Activated T-cell treated with anti-CD3 and anti-CD28 coated beads for 48 hours (primary cell): ENCODE data around the gene MCF2L2.
A peak's percentile ranks its signal among the peaks of the same experiment; 100 is the strongest.

ENCODE experiments used
- DNase-seq: peaks from one replicate; pipeline ENCODE4 v3.0.0-alpha.2; 2020; ENCODE audit warnings: low read depth

The MCF2L2 gene

DNA sequence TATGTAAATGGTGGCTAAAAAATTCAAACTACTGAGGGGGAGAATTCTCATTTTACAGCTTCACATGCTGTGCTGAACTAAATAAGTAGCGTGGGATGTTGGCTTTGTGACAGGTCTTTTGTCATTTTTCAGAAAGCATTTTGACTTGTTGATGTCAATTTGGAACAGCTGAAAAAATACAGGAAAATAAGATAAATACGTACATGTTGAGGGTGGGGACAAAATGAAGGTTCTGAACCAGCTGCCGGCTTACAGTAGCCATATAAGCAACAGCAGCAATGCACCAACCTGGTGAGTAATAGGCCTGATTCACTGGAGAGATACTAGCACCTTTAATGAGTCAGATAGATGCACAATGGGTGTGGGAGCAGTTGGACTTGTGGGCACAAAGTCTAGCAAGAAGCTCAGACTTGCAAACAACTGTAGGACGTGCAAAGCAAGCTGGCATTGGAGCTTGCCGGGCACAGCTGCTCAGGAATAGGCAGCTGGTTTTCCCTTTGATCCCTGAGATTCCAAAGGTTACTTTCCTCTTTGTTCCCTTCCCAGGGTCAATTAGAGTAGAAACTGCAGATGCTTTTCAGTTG lies 162.5 kb downstream of the MCF2L2 start:
- peak; percentile 41 for DNase-seq

DNA sequence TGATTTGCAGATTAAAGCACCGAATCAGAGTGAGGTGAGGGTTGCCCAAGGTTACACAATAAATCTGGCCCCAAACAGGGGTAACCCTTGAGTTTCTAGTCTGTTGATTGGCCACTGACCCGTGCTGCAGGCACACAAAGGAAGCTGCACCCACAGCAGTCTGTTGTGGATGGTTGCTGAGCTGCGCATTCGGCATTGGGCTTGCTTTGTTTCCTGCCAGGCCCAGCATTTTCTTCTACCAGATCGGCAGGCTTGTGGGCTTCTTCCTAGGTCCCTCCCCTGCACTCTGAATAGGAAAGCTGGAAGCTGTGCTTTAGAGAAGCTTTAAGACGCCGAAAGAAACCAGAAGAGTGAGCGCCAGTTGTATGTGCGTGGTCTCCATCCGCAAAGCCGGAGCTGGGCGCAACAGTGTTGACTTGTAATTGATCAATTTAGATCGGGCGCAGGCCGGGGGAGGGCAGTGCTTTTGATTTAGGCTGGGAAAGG lies 163.2 kb downstream of the MCF2L2 start:
- no peak for DNase-seq

DNA sequence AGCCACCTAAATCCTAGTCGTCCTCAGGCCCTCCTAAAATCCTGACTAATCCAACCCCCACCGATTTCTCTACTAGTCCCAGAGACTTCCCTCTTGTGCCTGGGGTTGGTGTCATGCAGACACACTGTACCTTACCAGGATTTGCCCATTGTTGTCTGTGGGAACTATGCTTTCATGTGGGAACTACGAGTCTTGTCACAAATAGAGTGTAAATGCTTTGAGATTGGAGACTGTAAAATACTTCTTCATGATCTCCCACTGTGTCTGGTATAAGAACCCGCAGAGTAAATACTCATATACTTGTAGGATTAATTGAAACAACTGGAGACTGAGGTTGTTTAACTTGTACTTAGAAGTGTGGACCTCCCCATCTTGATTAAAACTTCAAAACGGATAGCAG lies 164.2 kb downstream of the MCF2L2 start:
- DNase-seq: no peak

DNA sequence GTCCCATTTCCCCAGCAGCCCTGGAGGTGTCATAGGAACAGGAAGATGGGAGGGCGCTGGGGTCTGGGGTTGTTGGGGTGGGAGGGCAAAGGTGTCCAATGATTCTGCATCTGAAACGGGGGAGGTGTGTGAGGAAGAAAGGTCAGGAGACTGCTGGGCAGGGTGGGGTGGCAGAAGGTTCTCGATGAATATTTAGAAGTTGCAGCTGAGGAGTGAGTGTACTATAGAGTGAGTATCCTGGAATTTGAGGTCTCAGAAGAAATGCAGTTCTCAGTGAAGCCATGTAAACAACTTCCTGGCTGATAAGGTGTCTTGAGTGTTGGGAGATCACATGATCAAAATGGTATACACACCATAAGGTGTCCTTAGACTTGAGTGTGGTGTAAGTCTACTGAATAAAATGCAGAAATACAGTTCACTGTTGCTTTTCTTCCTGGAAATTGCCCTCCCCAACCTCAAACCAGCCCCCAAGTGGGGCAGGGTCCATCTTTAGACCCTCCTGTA lies 165.5 kb downstream of the MCF2L2 start:
- no peak for DNase-seq

DNA sequence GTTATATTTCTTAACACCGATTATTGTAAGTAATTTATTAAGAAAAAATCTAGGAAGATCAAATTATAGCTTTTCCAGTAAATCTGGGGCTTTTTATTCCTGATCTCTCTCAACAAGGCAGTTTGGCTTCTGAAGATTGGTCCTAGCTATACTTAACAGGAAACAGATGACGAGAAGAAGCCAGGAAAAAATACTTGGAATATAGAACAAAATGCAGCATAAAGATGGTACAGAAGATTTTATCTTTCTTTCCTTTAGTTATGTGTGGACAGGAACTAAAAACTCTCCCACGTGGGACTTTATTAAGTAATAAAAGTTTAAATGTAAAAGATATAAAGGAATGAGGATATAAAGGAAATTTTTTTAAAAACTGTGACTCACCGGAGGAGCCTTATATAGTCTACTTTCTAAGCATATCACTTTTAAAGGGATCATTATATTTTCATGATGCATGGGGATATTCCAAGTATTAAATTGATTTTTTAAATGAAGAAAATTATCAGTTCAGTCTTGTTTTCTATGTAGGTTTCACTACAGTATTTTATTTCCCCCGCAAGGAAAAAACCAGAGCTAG lies 167.2 kb downstream of the MCF2L2 start:
- DNase-seq: no peak

DNA sequence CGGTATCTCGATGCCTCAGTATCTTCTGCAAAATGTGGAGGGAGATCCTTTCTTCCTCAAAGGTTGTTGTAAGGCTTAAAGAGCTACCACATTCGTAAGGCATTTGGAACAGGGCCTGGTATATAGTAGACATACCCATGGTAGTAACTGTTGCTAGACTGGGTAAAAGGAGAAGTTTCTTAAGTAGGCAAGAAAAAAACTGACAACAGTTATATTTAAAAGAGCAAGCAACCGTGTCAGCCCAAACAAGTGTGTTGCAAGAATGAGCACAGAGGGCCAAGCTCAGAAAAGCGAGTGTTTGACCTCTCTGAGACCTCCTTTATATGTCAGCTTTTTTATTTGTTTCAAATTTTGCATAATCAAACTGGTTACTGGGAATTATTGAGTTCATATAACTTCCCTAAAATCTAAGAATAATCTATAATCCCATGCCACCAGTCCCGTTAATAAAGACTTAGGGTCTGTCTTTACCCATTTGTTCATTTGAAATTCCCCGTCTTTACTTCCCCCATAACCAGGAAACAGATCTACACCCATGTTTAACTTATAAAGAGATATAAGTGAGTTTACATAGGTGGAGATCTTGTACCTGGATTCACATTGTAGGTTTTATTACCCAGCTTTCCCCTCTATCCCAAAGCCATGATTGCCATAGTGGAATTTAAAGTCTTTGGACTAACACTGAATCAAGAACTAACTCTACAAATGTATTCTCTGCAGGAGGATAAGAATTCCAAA lies 168.1 kb downstream of the MCF2L2 start:
- DNase-seq: no peak

DNA sequence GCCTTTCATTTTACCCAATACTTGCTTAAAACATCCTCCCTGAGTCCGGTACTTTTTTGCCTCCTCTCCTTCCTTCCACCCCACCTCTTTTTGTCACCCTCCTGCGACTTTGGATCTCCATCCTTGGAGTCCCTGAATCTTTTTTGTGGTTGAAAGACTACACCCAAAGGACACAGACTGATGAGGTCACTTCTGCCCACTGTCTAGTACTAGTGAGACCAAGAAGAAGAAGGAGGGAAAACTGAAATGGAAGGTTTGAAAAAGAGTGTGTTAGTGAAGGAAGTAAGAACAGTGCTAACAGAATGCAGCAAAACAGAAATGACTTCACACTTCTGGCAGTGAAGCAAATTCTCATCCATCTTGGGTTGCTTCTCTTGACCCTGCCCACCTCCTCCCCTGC lies 168.8 kb downstream of the MCF2L2 start:
- DNase-seq: no peak

DNA sequence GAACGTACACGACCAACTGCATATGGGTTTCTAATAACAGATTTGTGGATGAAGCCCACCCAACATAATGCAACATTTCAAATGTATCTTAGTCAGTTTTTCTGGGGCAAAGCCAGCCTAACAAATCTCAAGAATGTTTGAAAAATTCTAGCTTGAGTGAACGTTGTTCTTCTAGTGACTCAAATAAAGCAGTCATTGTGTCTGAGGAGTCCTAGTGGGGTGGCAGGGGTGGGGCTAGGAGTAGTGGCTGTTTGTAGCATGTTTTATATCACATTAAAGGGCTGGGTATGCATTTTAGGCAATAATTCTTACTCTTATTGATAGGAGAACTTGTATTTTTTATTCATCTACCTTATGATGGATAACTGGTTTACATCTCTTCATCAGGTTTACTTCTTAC lies 169.3 kb downstream of the MCF2L2 start:
- DNase-seq: no peak

DNA sequence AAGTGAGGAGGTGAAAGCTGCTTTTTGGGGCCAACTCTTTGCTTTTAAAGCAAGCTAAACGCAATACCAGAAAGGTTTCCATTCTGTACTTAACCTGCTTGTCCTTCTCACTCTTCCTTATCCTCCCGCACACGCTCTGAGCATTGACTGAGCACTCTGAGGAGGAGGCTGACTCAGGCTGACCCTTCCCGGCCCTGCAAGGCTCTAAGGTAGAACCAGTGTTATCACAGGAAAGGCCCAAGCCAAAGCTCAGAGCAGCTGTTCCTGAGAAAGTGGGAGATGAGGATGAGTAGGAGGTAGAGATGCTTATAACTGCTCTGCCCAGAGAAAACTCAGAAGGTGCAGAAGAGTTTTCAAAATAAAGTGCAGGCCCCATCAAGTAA lies 173.1 kb downstream of the MCF2L2 start:
- DNase-seq: no peak

DNA sequence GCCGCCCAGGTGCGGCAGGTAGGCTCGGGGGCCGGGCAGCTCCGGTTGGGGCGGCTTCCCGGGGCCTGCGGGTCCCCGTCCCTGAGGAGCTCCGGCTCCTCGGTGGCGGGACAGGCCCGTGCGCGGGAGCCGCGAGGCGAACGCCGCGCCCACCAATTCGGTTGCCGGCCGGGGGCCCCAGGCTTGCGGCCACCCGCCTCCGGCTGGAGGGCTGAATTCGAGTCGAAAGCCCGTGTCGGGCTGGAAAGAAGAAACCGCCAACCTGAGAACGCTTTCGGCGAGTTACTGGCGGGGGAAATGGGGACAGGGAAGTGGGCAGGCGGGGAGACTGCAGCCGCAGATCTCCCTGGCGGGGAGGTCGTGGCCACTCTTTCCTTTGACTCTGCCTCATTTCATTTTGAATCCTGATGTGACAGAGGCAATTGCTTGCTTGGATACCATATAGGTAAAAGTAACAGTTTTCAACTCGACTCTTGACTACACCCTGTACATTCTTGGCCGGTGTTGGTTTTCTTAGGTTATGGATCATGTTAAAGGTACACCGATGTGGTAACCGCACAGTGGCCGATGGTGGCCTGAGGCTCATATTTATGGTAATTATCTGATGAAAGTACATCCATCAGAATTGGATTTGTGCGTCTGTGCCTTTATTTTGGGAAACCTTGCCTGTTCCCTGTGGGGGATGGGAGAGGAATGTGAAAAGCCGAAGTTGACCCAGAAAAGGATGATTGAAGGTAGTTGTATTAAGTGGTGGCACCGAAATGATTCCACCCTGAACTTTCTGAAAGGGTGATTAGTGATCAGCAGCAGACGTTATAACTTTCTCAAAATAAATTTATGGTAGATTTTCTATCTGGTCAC lies 173.7 kb downstream of the MCF2L2 start:
- no peak for DNase-seq

DNA sequence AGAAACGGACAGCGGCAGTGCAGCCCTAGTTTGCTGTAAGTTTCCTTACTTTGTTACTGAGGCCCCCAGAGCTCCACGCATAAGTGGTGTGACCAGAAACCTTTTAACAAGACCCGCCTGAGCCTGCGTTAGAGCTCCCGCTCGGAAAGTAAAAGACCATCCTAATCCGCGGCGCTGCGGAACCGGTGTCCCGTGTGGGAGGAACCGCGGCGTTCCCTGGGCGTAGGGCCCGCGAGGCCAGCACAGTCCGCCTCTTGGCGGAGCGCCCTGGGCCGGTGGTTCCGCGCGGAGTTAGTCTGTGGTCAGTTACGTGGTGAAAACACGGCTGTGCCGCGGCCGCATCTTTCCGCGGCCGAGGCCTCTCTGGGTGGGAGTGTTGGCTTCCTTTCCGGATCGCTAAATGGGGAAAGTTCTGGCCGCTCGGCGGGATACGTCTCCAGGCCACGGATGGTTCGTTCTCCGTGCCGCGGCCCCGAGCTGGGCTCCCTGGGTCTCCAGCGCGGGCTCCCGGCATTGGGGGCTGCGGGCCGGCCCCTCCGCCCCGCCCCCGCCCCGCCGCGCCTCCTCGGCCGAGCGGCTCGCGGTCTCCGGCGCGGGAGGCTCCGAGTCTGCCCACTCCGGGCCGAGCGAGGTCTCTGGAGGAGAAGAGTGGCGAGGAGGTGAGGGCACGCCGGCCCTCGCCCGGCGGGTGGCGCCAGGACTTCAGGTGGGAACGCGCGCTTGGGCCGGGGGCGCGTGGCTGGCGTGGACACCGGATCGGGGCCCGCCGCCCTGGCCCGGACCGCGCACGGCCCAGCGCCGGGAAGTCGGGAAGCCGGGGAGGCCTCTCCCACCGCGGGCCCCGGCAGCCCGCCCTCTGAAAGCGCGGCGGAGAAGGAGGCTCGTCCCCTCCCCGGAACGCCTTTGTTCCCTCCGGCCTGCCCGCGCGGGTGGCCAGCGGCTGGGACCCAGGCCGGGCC lies 174.6 kb downstream of the MCF2L2 start:
- DNase-seq: no peak

DNA sequence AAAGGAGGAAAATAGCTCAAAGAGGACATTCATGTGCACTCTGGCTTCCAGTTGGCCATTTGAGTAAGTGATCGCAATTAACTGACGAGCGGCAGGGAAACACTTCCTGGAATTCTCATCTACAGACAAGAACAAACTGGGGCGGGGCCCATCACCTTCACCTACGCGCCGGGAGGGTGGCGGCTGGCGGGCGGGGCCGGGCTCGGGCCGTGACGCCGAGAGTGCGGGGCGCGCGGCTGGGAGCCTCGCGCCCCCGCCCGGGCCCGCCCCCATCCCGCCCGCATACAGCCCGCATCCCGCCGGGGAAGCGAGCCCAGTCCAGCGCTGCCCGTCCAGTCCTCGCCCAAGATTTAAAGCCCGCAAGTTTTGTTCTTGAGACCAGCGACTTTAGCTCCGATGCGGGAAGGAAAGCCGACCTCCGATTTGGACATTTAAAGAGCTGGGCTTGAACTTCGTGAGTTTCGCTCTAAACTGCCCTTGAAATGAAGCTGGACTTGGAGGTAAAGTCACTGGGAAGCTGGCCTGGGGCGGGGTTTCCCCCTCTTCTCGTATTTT lies 175.4 kb downstream of the MCF2L2 start, which contains the start of gene B3GNT5:
Gene B3GNT5, plus strand, starts transcription at position 281 of the 555 bp plus-strand sequence. CDS start 16,546 bp downstream, outside the sequence.
- peak; percentile 44 for DNase-seq

DNA sequence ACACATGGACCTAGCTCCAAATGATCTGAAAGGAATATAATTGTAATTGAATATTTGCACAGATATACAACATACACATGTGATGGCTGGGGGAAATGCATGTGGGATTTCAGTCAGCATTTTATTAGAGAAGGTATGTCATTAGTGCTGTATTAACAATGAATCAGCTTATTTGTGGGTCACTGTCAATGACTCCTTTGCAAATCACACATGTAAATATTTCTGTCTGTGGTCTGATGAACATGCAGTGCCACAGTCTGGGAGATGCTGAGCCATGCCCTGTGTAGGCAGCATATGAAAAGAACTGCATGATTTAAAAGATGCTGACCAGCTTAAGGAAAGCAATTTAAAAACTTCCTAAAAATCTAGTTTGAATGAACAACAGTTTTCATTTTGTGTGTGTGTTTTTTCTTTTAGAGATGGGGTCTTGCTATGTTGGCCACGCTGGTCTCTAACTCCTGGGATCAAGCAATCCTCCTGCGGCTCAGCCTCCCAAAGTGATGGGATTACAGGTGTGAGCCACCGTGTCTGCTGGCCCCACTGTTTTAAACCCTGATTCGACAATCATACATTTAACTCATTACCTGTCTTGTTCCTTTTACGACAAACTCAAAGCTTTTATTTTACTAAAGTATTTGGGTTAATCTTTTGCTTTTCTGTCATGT lies 176.2 kb downstream of the MCF2L2 start:
- no peak for DNase-seq

DNA sequence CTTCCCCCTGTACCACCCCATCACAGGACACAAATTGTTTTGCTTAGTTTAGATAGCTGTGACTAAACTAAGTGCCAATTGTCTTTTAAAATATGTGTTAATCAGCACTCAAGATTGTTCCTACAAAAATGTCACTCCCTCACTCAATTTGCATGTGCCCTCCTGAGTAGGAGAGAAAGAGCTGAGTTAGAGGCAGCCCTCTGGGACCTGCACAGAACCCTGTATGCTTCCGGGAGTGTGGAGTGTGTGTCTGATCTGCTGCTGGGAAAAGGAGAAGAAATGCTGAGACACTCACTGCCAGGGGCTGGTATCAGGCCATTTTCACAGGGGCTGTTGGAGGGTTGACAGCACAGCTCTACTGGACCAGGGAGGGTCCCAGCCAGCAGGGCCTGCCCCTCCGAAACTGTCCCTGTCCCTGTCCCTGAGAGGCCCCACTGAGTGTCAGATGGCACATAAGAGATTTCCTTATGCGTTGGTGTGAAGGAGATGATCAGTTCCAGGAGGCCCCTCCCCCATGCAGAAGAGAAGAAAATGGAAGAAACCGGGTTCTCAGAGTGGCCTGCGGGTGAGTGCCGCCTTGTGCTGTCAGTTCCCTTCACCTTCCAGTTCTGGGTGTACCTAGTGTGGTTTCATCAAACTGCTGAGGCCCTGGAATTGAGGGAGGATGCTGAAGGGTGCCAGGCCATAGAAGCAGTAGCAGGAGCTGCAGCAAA lies 179.3 kb downstream of the MCF2L2 start:
- no peak for DNase-seq

DNA sequence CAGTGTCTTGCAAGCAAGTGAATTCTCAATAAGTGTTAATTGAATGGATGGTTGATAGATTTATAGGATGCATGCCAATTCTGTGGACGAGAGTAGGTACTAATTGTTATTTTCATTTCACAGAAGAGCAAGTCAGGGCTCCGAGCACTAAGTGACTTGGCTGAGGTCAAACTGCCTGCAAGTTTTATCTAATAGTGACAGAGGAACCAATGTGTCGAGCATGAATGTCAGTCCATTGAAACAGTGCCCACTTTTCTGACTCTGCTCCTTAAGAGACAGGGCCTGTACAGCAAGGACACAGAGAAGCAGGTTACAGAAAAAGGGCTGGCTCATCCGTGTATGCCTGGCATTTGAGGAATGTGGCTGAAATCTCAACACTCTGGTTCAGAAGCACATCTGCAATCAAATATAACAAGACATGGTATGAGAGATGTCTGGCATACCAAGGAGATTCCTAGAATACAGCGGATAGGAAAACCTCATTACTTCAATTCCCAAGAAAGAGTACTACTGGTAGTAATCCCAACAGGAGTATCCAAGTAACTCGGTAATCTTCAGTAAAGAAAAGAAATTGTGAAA lies 181.3 kb downstream of the MCF2L2 start:
- DNase-seq: no peak

DNA sequence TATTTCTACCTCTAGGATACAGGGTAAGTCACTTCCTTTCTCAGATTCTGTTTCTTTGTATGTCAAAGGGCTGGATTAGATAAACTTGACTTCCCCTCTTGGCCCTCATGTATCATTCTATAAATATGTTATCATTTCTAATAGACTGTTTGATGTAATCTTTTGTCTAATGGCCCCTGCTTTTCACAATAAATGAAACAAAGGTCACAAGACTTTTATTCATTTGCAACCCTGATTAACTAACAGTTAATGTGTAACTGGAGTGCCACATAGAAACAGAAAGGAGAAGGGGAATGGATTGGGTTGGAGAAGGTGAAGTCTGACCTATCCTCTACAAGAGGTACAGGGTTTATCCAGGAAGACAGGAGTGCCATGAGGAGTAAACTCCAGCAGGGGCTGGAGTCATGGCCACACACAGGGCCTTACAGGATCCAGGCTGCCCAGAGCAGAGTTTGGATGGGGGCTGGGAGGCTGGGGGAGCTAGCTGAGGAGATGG lies 183.4 kb downstream of the MCF2L2 start:
- no peak for DNase-seq

DNA sequence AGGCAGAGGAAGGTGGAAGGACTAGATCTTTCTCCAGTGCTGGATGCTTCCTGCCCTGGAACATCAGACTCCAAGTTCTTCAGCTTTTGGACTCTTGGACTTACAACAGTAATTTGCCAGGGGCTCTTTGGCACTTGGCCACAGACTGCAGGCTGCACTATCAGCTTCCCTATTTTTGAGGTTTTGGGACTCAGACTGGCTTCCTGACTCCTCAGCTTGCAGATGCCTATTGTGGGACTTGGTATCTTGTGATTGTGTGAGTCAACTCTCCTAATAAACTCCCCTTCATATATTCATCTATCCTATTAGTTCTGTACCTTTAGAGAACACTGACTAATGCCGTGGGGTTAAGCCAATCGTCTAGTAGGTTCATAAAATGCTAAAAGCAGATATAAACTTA lies 184.2 kb downstream of the MCF2L2 start:
- DNase-seq: no peak

DNA sequence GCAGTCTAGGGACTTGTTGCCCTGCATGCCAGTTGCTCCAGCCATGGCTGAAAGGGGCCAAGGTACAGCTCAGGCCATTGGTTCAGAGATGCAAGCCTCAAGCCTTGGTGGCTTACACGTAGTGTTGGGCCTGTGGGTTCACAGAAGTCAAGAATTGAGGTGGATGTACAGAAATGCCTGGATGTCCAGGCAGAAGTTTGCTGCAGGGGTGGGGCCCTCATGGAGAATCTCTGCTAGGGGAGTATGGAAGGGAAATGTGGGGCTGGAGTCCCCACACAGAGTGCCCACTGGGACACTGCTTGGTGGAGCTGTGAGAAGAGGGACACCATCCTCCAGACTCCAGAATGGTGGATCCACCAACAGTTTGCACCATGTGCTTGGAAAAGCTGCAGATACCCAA lies 186.0 kb downstream of the MCF2L2 start:
- DNase-seq: no peak

DNA sequence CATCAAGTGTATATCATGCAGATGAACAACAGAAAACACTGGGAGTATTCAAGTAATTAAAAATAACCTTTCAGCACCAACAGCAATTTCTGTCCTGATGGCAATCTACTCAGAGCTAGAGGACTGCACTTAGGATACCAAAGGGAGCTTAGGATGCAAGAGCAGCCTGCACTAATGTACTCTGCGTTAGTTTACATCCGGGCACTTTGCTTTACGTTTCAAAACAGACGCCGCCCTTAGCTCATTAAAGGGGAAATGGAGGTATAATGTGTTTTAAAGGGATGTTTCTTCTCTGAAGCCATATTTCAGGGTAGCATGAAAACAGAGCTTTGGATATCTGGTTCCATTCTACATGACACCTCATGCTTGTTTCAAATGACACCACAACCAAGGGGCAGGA lies 189.4 kb downstream of the MCF2L2 start:
- DNase-seq: no peak
